Breast epithelium (tissue), 3 donors: ENCODE measurements around the gene ELOA.

ENCODE experiments used
- CTCF ChIP-seq, 3 donors: fragments of 450-650 bp; IDR thresholded peaks; one replicate each; pipeline ENCODE4 v1.5.1; 2016 to 2017; ENCODE audit warnings: antibody characterized with exemption in 3 of 3, mild to moderate bottlenecking in 3 of 3, moderate library complexity in 3 of 3
- POLR2A ChIP-seq: fragments of 450-650 bp; IDR thresholded peaks from one replicate; pipeline ENCODE4 v1.6.1; 2016; ENCODE audit warnings: antibody characterized with exemption, mild to moderate bottlenecking, moderate library complexity
- POLR2AphosphoS5 ChIP-seq, 3 donors: sonication (generic); formaldehyde crosslinking; IDR thresholded peaks; one replicate each; pipeline ENCODE4 v1.6.1; 2017; ENCODE audit warnings: antibody characterized with exemption in 3 of 3

- TF ChIP-seq CTCF (IDR thresholded peaks at IDR 0.05), result no peak
- no peak for TF ChIP-seq POLR2A
- no peak for TF ChIP-seq POLR2AphosphoS5 (IDR thresholded peaks at IDR 0.05)
Measured at GRCh38 chr1:23787701-23788100, 44.4 kb downstream of the ELOA start.
